H4 (cell line): Measurements from ENCODE around the gene MRAP2. TPM values are rescaled to one million over a fixed set of nuclear protein-coding genes. Genes with fewer than 3 reads are reported as not detected.
"Not testable (repeated sequence)": the region's sequence is repeated elsewhere in the genome, so short reads cannot be mapped to it uniquely, and the experiment has no call there.

Experiments
- DNase-seq: peaks from one replicate; pipeline ENCODE4 v3.0.0-alpha.2; 2015; ENCODE audit warnings: low spot score
- total RNA-seq: library from RNA; depleted of rRNA; stranded (reverse); fragments of >200 nt; shearing (Covaris generic); gene quantifications from 2 replicates; pipeline ENCODE4 v1.2.3, GENCODE V29; 2014

The MRAP2 gene
- total RNA-seq, 1 experiment from 2014 or later: not detected

- peak; percentile 8 for DNase-seq
Measured at GRCh38 chr6:84074988-84075781, 41.6 kb downstream of the MRAP2 start.

DNA sequence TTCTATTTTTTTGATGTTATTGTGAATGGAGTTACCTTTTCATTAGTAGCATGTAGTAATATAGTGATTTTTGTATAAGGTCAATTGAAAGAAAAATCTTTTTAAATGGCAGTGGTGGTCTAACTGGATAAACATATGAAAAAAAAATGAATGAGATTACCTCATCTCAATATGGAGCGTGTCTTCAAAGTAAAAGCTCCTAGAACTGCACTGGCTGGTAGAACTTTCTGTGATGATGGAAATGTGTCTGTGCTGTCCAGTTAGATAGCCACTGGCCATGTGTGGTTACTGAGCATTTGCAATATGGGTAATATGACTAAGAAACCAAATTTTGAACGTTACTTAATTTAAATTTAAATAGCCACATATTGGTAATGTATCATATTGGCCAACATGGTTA, 44.1 kb downstream of the MRAP2 start:
- no peak for DNase-seq

DNA sequence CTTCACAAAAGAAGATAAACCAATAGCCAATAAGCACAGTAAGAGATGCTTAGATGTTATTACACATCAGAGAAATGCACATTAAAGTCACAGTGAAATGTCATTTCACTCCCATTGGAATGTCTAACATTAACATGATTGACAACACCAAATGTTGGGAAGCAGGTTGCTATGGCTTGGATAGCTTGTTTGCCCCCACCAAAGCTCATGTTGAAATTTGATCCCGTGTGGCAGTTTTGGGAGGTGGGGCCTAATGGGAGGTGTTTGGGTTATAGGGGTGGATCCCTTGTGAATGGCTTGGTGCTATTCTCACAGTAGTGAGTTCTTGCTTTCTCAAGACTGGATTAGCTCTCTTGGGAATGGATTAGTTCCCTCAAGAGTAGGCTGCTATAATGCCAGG, 44.8 kb downstream of the MRAP2 start:
- DNase-seq: no peak

- no peak for DNase-seq
Measured at GRCh38 chr6:84081222-84081621, 47.6 kb downstream of the MRAP2 start.

DNA sequence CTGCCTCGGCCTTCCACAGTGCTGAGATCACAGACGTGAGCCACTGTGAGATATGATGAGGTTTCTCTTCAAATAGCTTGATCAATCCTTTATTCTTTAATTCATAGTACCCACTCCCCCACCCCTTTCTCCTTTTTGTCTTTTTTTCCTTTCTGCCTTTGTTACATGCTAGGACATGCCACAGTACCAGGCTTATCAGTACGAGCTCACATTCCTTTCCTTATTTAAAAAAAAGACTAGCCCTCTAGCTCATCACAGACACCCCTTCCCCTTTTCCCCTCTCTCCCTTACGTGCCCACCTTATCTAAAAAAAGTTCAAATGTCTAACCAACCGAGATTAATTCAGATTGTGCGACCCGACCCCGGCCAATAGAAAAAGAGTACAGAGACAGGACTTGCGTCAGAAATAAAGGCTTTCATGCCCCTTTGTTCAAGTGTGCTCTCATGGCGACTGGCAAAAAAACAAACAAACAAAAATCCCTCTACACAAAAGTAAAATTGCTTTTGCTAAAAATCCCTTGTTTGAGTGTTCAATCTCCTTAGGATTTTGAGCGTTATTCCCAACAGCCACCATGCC, 49.2 kb downstream of the MRAP2 start:
- DNase-seq: no peak

- DNase-seq: not testable (repeated sequence)
Measured at GRCh38 chr6:84084705-84085104, 51.1 kb downstream of the MRAP2 start.

GRCh38 chr6:84086056-84086455, 52.5 kb downstream of the MRAP2 start:
- DNase-seq: no peak

- DNase-seq: no peak
Measured at GRCh38 chr6:84086545-84087429, 53.2 kb downstream of the MRAP2 start.

- DNase-seq: no peak
Measured at GRCh38 chr6:84089081-84089480, 55.5 kb downstream of the MRAP2 start.

DNA sequence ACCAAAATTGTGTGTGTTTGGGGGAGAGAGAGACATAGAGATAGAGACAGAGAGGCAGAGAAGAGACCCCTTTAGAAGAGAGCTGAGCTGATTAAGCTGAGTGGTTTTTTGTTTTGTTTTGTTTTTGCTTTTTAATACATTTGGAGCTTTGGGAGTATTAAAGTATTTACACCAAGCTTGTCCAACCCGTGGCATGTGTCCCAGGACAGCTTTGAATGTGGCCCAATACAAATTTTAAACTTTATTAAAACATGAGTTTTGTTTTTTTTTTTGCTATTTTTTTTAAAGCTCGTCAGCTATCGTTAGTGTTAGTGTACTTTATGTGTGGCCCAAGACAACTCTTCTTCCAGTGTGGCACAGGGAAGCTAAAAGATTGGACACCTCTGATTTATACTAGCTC, 56.0 kb downstream of the MRAP2 start:
- no peak for DNase-seq

DNA sequence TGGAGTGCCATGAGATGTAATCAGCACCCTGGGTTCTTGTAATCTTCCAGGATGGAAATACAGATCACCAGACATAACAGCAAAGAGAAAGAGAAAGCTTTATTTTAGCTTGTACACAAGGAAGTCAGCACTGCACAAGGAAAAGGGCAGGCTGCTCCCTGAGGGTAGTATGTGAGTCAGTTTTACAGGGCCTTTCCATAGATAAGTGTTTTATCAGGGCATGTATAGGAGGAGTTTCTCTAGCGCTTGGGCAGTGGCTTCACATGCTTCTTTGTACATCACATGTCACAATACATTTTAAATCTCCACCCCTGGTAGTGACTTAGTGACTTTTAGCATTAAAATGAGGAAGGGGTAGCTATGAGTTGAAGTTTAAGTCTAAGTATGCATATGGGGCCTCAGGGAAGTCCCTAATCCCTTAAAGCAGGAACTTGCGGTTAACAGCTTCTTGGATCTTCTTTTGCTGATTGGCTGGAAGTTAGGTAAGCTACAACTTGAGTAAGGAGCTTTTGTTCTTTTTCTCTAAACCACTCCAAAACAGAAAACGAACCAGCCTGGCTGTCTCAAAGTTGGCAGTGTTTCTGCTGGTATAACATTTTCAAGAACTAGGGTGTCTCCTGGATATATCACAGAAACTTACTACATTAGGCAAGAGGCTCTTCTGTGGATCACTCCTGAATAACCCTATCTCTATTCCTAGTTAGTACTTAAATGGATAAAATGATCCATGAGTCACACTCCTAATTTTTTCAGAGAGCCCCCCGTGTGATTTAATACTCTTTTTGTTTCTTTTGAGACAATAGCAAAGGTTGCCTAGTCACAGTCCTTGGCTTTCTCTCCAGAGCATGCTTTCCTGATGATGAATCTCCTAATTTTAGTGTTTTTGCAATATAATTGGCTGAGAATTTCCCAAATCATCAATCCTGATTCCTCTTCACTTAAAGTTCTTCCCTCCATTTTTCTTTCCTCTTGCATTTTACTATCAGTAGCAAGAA, 60.2 kb downstream of the MRAP2 start:
- DNase-seq: peak; percentile 4

- DNase-seq: no peak
Measured at GRCh38 chr6:84095156-84095555, 61.6 kb downstream of the MRAP2 start.

- no peak for DNase-seq
Measured at GRCh38 chr6:84103029-84103428, 69.5 kb downstream of the MRAP2 start.

DNA sequence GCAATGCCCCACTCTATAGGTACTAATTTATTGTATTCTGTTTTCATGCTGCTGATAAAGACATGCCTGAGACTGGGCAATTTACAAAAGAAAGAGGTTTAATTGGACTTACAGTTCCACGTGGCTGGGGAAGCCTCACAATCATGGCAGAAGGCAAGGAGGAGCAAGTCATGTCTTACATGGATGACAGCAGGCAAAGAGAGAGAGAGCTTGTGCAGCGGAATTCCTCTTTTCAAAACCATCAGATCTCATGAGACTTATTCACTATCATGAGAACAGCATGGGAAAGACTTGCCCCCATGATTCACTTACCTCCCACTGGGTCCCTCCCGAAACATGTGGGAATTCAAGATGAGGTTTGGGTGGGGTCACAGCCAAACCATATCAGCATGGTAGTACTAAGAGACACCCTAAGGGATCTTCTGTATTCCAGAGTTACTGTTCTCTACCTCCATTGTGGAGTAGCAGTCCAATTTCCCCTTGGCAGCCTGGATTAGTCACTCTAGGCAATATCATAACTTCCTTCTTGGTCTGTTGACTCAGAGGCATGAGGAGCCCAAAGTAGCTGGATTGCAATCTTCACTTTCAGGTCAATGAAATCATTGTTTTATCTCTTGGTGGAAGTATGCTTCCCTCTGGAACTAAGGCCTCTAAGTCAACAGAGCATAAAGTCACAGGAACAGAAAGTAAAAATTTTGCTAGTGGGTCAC, 71.8 kb downstream of the MRAP2 start:
- DNase-seq: not testable (repeated sequence)

GRCh38 chr6:84107495-84107894, 73.9 kb downstream of the MRAP2 start:
- DNase-seq: no peak

DNA sequence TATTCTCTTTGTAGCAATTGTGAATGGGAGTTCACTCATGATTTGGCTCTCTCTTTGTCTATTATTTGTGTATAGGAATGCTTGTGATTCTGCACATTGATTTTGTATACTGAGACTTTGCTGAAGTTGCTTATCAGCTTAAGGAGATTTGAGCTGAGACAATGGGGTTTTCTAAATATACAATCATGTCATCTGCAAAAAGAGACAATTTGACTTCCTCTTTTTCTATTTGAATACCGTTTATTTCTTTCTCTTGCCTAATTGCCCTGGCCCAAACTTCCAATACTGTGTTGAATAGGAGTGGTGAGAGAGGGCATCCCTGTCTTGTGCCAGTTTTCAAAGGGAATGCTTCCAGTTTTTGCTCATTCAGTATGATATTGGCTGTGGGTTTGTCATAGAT, 77.8 kb downstream of the MRAP2 start:
- DNase-seq: not testable (repeated sequence)

DNA sequence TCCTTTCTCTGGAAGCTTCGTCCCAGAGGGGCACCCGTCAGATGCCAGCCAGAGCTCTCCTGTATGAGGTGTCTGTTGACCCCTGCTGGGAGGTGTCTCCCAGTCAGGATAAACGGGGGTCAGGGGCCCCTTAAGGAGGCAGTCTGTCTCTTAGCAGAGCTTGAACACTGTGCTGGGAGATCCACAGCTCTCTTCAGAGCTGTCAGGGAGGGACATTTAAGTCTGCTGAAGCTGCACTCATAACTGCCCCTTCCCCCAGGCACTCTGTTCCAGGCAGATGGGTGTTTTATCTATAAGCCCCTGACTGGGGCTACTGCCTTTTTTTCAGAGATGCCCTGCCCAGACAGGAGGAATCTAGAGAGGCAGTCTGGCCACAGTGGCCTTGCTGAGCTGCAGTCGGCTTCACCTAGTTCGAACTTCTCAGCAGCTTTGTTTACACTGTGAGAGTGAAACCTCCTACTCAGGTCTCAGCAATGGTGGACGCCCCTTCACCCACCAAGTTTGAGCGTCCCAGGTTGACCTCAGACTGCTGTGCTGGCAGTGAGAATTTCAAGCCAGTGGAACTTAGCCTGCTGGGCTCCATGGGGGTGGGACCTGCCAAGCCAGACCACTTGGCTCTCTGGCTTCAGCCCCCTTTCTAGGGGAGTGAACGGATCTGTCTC, 81.5 kb downstream of the MRAP2 start:
- DNase-seq: not testable (repeated sequence)

DNA sequence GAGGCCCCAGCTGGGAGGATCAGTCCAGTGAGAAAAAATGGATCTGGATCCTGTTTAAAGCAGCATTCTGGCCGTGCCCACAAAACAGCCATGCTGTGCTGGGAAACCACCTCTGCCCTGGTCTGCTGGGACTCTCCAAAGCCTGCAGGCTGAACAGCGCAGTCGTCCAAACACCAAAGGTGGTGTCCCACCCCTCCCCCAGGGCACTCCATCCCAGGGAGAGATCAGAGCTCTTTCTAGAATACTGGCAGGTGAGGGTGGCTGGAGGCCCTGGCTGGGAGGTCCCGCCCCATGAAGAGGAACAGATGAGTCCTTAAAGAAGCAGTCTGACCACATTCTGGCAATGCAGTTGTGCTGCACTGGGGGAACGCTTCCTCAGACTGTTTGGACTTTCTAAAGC, 84.6 kb downstream of the MRAP2 start:
- DNase-seq: no peak

DNA sequence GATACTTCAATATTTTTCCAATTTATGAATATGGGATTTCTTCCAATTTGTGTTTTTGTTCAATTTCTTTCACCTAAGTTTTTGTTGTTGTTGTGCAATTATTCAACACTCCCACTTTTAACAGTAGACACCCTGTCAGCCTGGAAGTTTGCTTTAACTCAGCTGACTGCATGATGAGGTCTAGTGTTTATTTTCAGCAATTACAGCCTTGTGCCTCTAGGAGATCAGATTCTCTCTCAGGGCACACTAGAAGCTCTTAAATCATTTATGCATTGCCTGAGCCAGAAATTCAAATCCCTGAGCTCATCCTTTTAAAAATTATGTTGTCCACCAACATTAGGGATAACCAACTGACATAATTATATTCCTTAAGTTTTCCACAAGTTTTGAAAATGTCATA, 85.7 kb downstream of the MRAP2 start:
- DNase-seq: no peak

- no peak for DNase-seq
Measured at GRCh38 chr6:84123186-84123585, 89.6 kb downstream of the MRAP2 start.
